ENCODE measurements around the gene ALDOA. TPM values are rescaled to one million over a fixed set of nuclear protein-coding genes. Genes with fewer than 3 reads are reported as not detected.

Gene ALDOA
- total and polyA plus RNA-seq, 10 of the 15 experiments (the other 5 are each of a cell fraction or from before 2014, with no cell fraction given) = 218 to 2,339 (median 1,095) TPM

DNA sequence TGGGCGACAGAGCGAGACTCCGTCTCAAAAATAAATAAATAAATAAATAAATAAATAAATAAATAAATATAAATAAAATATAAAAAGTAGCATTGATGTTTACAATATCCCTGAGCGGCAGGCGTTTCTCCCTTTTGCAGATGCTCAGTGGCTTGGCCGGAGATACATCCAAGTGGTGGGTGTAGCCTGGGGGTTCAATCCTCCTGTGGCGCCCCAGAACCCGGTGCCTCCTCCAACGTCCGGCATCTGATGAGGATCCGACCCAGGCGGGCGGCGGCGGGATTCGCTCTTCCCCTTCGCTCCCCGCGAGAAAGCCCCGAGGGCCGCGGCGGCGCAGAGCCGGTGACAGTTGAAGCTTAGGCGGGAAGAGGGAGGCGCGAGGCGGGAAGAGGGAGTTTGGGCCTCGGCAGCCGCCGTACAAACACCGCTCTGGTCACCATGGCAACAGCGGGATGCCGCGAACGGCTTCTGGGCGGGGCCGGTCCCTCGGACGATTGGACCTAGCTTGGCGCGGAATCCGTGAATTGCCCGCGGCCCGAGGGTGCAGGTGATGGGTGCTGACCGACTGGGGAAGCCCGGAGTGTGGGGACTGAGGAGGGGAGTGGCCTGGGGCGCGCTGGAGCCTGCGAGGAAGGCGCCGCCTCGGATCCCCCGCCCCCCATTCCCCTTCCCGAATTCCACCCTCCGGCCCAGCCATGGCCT, 12.7 kb upstream of the ALDOA start (continued):
- TF ChIP-seq CBFB (IDR thresholded peaks at IDR 0.05; ENCODE audit: low read depth) (peak; percentile 44; the same call in 1 of the 2 replicates), KDM1A (IDR thresholded peaks at IDR 0.05; ENCODE audit: borderline replicate concordance) (no peak), RB1 (IDR thresholded peaks at IDR 0.05; ENCODE audit: borderline replicate concordance) (peak; percentile 100), CHD2 (IDR thresholded peaks at IDR 0.05; ENCODE audit: borderline replicate concordance, low read depth, low read length) (peak; percentile 73; the same call in 1 of the 2 replicates), RUNX3 (IDR thresholded peaks at IDR 0.05; ENCODE audit: low read length) (peak; percentile 57), SP1 (IDR thresholded peaks at IDR 0.05; ENCODE audit: low read depth, low read length) (peak; percentile 77), ASH2L (IDR thresholded peaks at IDR 0.05; ENCODE audit: borderline replicate concordance, low read depth) (no peak), GATAD2B (conservative IDR thresholded peaks at IDR 0.05; ENCODE audit: low read depth) (peak; percentile 56; the same call in 1 of the 2 replicates), PAX5 (IDR thresholded peaks at IDR 0.05; ENCODE audit: borderline replicate concordance, low read depth, low read length) (0 out of 2 replicates have a peak, but pooled peaks have one; percentile 13), BACH1 (IDR thresholded peaks at IDR 0.05; ENCODE audit: borderline replicate concordance) (peak; percentile 53; the same call in 1 of the 2 replicates), RELA (IDR thresholded peaks at IDR 0.05; ENCODE audit: borderline replicate concordance, partially characterized antibody) (peak; percentile 59), NFIC (IDR thresholded peaks at IDR 0.05; ENCODE audit: low read depth, low read length) (no peak), ZNF24 (IDR thresholded peaks at IDR 0.05) (no peak), CEBPB (IDR thresholded peaks at IDR 0.05; ENCODE audit: borderline replicate concordance in 1 of 2, low read depth in 2 of 2, low read length in 2 of 2) (no peak), CREM (IDR thresholded peaks at IDR 0.05; ENCODE audit: low read depth) (0 out of 2 replicates have a peak, but pooled peaks have one; percentile 18), MEF2B (IDR thresholded peaks at IDR 0.05; ENCODE audit: partially characterized antibody, poor library complexity, severe bottlenecking) (peak; percentile 75), SIN3A (IDR thresholded peaks at IDR 0.05; ENCODE audit: low read depth, low read length) (peak; percentile 96), JUND (IDR thresholded peaks at IDR 0.05; ENCODE audit: low read depth, low read length) (0 out of 2 replicates have a peak, but pooled peaks have one; percentile 7), NBN (IDR thresholded peaks at IDR 0.05) (peak; percentile 60; the same call in 1 of the 2 replicates), DPF2 (IDR thresholded peaks at IDR 0.05) (peak; percentile 58; the same call in 1 of the 2 replicates), IKZF1 (conservative IDR thresholded peaks at IDR 0.05) (peak; percentile 80), BMI1 (IDR thresholded peaks at IDR 0.05; ENCODE audit: borderline replicate concordance) (peak; percentile 99), MYB (IDR thresholded peaks at IDR 0.05; ENCODE audit: borderline replicate concordance, low read depth, low read length) (peak; percentile 85), BCL3 (IDR thresholded peaks at IDR 0.05; ENCODE audit: borderline replicate concordance, insufficient read depth, low read depth, low read length, poor library complexity, severe bottlenecking) (no peak)
- TF ChIP-seq, protein P1, sequence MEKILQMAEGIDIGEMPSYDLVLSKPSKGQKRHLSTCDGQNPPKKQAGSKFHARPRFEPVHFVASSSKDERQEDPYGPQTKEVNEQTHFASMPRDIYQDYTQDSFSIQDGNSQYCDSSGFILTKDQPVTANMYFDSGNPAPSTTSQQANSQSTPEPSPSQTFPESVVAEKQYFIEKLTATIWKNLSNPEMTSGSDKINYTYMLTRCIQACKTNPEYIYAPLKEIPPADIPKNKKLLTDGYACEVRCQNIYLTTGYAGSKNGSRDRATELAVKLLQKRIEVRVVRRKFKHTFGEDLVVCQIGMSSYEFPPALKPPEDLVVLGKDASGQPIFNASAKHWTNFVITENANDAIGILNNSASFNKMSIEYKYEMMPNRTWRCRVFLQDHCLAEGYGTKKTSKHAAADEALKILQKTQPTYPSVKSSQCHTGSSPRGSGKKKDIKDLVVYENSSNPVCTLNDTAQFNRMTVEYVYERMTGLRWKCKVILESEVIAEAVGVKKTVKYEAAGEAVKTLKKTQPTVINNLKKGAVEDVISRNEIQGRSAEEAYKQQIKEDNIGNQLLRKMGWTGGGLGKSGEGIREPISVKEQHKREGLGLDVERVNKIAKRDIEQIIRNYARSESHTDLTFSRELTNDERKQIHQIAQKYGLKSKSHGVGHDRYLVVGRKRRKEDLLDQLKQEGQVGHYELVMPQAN (conservative IDR thresholded peaks at IDR 0.05) = peak; percentile 95
- TF ChIP-seq, protein P2, sequence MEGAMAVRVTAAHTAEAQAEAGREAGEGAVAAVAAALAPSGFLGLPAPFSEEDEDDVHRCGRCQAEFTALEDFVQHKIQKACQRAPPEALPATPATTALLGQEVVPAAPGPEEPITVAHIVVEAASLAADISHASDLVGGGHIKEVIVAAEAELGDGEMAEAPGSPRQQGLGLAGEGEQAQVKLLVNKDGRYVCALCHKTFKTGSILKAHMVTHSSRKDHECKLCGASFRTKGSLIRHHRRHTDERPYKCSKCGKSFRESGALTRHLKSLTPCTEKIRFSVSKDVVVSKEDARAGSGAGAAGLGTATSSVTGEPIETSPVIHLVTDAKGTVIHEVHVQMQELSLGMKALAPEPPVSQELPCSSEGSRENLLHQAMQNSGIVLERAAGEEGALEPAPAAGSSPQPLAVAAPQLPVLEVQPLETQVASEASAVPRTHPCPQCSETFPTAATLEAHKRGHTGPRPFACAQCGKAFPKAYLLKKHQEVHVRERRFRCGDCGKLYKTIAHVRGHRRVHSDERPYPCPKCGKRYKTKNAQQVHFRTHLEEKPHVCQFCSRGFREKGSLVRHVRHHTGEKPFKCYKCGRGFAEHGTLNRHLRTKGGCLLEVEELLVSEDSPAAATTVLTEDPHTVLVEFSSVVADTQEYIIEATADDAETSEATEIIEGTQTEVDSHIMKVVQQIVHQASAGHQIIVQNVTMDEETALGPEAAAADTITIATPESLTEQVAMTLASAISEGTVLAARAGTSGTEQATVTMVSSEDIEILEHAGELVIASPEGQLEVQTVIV (IDR thresholded peaks at IDR 0.05; ENCODE audit: borderline replicate concordance, partially characterized antibody) = peak; percentile 43

Measured in GM12878 (cell line).